ENCODE results near the gene ZDHHC12.
"Not testable (repeated sequence)": the region's sequence is repeated elsewhere in the genome, so short reads cannot be mapped to it uniquely, and the experiment has no call there.

ZDHHC12 gene

GRCh38 chr9:128703616-128704355, 20.1 kb downstream of the ZDHHC12 start:
- peak overlapping the region; percentile 66 for H3K4me3 ChIP-seq (ENCODE audit: low read depth, low read length)
- no peak for DNase-seq (ENCODE audit: low read depth)
- no peak for TF ChIP-seq CTCF (IDR thresholded peaks at IDR 0.05; ENCODE audit: low read depth, low read length, missing control alignments)

- no peak for TF ChIP-seq CTCF (IDR thresholded peaks at IDR 0.05; ENCODE audit: low read depth, low read length, missing control alignments)
- peak overlapping the region; percentile 66 for H3K4me3 ChIP-seq (ENCODE audit: low read depth, low read length)
- no peak for DNase-seq (ENCODE audit: low read depth)
Measured at GRCh38 chr9:128702949-128703615, 20.8 kb downstream of the ZDHHC12 start.

- peak; percentile 83 for TF ChIP-seq CTCF (IDR thresholded peaks at IDR 0.05; ENCODE audit: low read depth, low read length, missing control alignments)
- peak within 1 kb of the TSS; percentile 66 for H3K4me3 ChIP-seq (ENCODE audit: low read depth, low read length)
- no peak for DNase-seq (ENCODE audit: low read depth)
Measured at GRCh38 chr9:128702445-128702948, 21.4 kb downstream of the ZDHHC12 start, which contains the start of gene PKN3. TSS of gene PKN3 (plus strand) at chr9:128702503. CDS start at chr9:128702916, 413 bp downstream.

GRCh38 chr9:128701227-128701854, 22.6 kb downstream of the ZDHHC12 start:
- H3K4me3 ChIP-seq (ENCODE audit: low read depth, low read length): no peak overlapping the region; the same call in 1 of the 2 replicates
- DNase-seq (ENCODE audit: low read depth): no peak

GRCh38 chr9:128699096-128699795, 24.7 kb downstream of the ZDHHC12 start:
- not testable (repeated sequence) for DNase-seq (ENCODE audit: low read depth)

More at GRCh38 chr9:128701227-128701854, 22.6 kb downstream of the ZDHHC12 start:
- no peak for TF ChIP-seq CTCF (IDR thresholded peaks at IDR 0.05; ENCODE audit: low read depth, low read length, missing control alignments)

GRCh38 chr9:128696923-128697707, 26.8 kb downstream of the ZDHHC12 start:
- no peak for DNase-seq (ENCODE audit: low read depth)
- H3K4me3 ChIP-seq (ENCODE audit: low read depth, low read length): no peak overlapping the region
- TF ChIP-seq CTCF (IDR thresholded peaks at IDR 0.05; ENCODE audit: low read depth, low read length, missing control alignments): no peak

More at GRCh38 chr9:128699096-128699795, 24.7 kb downstream of the ZDHHC12 start:
- H3K4me3 ChIP-seq (ENCODE audit: low read depth, low read length): not testable (repeated sequence)
